ENCODE data around the gene BANP.
"Not testable (repeated sequence)": the region's sequence is repeated elsewhere in the genome, so short reads cannot be mapped to it uniquely, and the experiment has no call there.

BANP gene

DNA sequence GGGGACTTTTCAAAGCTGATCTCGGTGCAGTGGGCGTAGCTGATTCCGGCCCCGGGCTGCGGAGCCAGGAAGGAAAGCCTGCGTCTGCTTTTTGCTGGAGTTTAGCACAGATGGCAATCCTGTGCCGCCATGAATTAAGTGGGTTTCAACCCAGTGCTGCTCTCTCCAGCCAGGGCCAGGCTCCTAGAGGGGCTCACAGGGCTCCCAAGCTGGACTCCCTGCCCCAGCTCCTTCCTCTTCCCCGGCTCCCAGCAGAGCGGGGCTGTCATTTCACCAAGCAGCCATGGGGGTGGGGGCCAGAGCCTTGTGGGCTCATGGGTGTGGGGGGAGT, 140.7 kb downstream of the BANP start:
- DNase-seq: not testable (repeated sequence)

DNA sequence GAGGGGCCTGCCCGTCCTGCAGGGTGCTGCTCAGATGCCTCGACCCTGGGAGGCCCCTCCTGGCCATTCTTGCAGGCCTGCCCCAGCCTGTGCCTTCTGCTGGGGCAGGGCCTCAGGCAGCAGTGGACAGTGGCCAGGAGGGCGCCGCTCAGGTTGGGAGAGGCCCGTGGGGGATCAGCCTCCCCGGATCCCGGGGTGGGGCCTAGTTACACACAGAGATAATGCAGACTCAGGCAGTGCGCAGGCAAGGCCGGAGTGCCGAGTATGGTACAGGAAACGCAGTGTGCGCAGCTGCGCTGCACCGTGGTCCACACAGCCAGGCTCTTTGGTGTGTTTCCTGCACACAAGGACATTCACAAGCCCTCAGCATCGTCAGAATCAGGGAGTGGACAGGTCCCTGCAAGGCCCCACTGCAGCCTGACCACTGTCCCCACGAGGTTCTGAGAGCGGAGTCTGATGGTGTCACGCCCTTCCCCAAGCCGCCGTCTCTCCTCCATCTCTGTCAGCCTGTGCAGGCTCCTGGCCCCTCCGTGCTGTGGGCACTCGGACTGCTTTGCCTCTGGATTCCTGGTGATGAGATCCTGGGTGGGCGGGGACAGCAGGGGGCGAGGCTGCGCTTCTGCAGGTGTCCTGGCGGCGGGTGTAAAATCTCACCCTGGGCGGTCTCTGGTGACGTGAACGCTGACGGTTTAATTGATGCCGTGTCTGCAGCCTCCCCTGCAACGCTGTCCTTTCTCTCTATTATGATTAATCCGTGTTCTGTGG, 141.7 kb downstream of the BANP start:
- DNase-seq: not testable (repeated sequence)

DNA sequence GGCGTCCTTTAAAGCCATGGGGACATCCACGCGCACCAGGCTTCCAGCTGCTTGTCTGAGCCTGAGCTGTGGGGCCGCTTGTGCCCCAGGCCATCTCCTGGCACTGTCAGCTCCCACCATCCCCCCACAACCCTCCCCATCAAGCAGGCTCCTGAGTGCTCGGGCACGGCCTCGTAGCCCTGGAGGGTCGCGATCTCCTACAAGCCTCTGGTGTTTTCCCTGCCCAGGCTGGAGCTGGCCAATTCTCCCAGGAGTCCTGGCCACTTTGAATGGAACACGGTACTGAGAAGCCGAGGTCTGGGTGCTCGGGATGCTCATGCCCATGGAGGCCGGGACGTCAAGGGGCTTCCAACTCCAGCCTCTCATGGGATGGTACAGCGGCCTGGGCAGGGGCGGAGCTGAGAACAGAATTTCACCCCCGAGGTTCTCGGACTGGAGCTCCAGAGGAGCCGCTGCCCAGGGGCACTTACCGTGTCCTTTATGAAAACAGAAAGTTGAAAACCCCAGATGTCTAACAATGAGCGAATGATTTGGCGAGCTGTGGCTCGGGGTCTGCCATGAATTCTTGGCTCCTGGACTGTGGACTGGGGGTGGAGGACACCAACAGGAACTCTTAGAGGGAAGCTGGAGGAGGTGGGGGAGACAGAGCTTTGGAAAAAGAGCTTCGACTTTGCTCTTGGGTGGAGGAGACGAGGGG, 142.5 kb downstream of the BANP start:
- not testable (repeated sequence) for DNase-seq

DNA sequence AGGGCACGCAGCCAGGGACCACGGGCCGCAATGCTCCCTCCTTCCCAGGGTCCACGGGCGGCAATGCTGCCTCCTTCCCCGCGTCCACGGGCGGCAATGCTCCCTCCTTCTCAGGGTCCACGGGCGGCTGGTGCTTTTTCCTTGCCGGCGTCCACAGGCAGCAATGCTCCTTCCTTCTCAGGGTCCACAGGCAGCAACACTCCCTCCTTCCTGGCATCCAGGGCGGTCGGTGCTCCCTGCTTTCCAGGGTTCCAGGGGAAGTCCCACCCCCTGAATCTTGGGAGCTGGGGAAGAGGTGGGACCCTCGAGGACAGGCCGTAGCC, 143.0 kb downstream of the BANP start:
- not testable (repeated sequence) for DNase-seq

DNA sequence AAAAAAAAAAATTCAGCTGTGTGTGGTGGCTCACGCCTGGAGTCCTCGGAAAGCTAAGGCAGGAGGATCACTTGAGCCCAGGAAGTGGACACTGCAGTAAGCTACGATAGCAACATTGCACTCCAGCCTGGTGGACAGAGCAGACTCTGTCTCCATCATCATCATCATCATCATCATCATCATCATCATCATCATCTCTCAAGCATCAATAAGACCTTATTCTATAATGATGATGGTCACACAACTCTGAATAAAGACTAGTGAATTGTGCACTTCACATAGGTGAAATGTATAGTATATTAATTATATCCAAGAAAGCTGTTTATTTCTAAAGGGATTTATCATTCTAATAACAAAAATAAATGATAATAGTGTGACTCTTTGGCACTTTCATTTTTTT, 143.7 kb downstream of the BANP start:
- DNase-seq: not testable (repeated sequence)

DNA sequence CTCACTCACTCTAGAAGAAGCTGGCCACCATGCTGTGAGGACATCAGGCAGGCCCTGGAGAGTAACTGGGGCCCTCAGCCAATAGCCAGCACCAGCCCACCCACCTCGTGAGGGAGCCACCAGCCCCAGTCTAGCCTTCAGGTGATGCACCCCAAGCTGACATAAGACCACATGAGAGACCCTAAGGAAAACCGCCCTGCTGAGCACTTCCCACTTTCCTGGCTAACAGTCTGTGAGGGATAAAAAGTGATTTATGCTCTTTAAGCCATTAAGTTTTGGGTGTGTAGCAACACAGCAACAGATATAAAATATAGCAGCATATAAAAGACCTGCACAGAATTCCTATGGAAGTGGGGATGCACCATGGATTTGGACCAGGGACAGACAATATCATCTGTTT, 145.4 kb downstream of the BANP start:
- DNase-seq: not testable (repeated sequence)

DNA sequence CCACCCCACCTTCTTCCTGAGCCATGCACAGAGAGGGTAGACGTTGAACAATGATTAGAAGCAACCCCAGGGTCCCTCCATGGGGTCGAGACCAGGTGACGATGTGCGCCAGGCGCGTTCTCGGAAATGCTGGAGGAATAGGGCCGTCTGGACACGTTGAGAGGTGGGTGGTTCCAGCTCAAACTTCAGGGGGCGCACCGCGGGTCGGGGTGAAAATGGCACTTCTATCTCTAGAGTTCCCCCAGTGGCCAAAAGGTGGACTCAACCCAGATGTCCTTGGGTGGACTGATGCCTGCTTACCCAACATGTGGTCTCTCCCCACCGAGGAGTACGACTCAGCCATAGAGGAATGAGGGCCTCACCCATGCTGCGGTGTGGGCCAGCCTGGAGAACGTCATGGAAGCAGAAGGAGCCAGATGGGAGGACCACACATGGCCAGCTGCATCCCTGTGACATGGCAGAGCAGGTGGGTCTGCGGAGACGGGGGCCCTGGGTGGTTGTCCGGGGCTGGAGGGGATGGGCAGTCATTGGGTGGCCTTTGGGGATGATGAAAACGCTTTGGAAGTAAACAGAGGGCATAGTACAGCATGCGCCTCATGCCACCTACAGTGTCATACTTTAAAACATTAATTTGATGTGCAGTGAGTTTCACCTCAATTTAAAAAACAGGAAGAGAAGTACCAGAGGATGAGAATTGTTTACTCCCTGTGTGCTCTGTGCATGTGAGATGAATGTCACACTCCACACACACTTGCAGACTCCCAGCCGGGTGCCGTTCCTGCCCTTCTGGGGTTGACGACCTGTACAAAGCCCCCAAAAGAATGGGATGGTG, 147.7 kb downstream of the BANP start:
- not testable (repeated sequence) for DNase-seq

DNA sequence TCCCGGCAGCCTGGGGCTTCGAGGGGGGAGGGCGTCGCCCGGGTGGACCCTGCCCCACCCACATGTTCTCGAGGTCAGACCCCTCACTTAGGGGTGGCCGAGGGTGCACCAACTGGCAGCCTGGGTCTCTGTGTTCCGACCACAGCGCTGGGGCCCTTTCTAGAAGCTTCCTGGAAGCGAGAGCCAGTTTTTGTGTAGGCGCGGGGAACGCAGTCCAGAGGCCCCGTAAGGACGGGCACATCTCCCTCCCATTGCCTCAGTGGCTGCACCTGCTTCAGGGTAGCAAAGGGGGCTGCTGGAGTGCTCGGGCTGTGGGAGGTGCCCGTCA, 148.3 kb downstream of the BANP start:
- TF ChIP-seq POLR2A (IDR thresholded peaks at IDR 0.05; ENCODE audit: low read length): no peak
- no peak for TF ChIP-seq GATA1 (IDR thresholded peaks at IDR 0.05; ENCODE audit: low read depth, low read length)
- no peak for DNase-seq

DNA sequence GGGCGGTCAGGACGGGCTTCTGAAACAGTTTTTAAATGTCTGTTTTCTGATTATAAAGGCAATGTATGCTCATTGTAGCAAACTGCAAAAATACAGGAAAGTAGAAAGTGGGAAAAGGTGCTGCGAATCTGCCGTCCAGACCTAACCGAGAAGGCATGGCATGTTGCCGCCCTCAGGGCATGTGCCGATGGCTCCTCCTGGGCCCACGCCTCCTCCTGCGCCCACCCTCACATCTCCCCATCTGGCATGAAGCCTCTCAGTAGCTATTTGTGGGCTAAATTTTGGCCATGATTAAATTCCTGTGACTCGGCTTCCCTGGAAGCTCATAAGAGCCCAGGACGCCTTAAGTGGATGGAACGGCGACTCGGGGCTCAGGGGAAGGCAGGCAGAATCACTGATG, 148.7 kb downstream of the BANP start:
- not testable (repeated sequence) for DNase-seq

DNA sequence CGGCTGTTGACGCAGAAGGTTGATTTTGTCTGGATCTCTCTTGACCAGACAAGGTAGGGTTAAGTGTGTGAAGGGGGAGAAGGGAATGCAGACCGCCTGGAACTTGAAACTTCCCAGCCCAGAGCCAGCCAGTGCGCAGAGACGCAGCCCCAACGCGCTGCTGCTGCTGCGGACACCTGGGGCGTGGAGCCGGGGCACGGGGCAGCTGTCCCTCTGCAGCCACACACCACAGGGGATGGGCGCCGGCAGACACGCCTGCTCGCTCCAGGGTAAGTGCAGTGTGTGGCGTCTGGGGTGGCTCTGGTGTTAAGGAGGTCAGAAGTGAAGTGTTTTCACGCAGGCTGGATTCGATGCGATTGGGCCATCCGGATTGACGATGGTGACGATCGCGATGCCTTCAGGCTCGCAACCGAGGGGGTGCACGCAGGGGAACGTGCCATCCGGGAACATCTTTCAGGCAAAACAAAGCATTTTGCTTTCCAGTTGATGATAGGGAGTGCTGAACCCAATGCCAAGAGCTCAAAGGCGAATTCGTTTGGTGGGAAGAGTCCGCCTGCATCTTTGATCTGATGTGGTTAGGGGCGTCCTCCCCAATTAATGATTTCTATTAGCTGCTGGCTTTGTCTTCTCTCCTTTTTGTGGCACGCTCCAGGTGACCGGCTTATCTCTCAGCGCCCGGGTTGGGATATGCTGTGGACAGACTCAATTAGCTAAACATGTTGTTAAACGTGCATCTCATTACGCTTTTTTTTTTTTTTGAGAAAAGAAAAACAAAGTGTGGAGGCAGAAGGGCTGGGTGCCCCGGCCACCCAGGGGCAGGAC, 149.8 kb downstream of the BANP start:
- not testable (repeated sequence) for DNase-seq

DNA sequence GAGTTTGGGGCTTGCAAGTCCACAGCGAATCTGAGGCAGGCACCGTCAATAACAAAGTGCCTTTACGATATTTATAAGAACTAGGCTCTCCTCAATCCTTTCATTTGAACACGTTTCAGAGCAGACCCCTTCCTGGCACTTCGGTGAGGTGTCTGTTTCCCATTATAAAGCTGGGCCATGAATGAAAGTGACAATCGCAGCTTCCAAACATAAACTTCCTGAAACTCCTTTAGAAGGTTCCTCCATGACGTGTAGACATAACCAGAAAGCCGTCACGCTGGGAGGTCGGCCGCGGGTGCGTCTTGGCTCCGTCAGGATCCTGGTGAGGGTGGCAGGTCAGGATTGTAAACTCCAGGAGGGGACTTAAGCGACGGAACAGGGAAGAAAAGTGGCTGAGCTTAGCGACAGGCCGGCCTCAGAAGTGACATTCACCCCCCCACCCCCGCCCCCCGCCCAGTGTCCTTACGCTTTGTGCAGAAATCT, 150.4 kb downstream of the BANP start:
- DNase-seq: not testable (repeated sequence)

DNA sequence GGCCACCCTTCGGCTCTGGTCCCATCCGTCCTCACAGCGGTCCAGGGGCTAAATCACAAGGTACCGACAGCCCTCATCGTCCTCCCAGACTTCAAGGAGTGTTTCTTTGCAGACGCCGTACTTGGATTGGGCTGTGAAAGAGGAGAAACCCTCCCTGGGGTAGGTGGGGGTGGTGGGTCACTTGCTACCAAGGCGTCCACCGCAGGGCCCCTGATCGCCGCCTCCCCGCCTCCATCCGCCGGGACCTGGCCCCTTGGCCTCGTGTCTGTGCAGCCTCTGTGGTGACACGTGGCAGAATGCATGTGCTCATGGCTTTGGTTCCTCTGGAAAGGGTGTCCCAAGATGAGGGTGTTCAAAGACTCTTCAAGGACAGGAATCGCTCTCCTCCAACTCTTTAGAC, 151.4 kb downstream of the BANP start:
- DNase-seq: no peak
- TF ChIP-seq GATA1 (IDR thresholded peaks at IDR 0.05; ENCODE audit: low read depth, low read length): no peak
- no peak for TF ChIP-seq POLR2A (IDR thresholded peaks at IDR 0.05; ENCODE audit: low read length)

DNA sequence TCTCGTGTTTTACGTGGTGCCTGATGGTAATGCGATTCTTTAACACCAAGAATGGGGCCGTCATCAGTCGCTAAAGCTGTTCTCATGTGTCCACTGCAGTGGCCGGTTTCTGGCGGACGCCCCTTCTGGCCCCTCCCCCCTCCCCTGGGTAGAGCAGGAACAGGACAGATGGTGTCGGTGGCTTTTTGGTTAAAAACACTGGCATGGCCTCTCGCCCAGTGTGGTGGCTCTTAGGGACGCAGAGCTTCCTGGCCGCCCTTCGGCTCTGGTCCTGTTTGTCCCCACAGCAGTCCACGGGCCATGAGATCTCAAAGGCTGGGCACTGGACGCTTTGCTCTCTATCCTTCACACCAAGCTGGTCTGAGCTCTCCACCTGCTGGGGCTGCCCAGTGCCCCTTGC, 151.8 kb downstream of the BANP start:
- no peak for DNase-seq
- no peak for TF ChIP-seq GATA1 (IDR thresholded peaks at IDR 0.05; ENCODE audit: low read depth, low read length)
- TF ChIP-seq POLR2A (IDR thresholded peaks at IDR 0.05; ENCODE audit: low read length): no peak

DNA sequence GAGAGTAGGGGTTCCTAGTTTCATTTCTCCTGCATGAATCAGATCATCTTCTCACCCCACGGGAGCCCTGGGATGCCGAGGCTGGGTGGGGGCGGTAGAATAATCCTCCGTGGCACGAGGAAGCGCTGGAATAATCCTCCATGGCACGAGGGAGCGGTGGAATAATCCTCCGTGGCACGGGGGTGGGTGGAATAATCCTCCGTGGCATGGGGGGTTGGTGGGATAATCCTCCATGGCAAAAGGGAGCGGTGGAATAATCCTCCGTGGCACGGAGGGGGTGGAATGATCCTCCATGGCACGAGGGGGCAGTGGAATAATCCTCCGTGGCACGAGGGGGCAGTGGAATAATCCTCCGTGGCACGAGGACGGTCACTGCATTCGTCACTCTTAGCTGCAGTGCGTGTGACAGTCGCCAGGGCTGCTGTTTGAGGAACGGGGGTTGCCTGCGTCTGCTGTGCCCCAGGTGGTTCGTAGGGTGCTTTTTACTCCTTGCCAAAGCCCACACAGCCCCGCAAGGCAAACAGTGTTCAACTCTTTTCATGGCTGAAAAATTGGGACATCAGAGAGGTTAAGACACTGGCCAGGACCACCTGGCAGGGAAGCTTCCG, 152.5 kb downstream of the BANP start:
- TF ChIP-seq GATA1 (IDR thresholded peaks at IDR 0.05; ENCODE audit: low read depth, low read length): no peak
- TF ChIP-seq POLR2A (IDR thresholded peaks at IDR 0.05; ENCODE audit: low read length): no peak
- no peak for DNase-seq

DNA sequence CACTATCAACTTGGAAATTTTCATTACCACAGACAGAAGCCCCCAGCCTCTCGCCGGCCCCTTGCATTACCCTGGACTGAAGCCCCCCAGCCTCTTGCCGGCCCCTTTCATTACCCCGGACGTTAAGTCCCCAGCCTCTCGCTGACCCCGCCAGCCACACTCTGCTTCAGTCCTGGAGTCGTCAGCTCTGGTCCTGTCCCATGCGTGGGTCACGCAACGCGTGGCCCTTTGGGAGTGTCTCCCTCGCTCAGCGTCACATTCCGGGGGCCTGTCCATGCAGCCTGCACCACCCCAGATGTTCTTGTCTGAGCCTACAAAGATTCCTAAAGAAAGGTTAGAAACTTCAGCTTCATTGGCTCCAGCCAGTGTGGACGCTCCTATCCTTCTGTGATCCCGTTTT, 153.1 kb downstream of the BANP start:
- DNase-seq: not testable (repeated sequence)

DNA sequence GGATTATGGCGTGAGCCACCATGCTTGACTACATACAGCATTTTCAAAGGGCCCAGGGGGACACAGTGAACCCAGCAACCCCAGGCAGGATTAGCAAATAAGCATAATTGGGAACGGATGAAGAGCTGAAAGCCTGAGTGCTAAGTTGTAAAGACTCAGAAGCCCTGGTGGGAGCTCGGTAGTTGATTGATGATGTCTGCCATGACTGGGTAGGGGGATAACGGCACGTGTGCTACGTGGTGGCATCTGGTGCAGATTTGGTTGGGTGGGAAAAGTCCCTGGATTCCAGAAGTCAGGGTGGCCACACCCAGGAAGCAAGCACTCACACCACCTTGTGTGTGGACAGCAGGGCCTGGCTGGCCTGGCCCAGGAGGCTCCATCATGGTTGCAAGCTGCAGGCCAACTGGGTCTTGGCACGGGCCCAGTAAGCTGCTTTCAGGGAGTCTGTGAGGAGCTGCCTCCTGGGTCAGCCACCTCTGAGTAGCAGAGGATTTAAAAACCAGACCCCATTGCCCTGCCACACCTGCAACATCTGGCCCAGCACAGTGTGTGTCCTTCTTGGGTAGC, 154.4 kb downstream of the BANP start:
- not testable (repeated sequence) for DNase-seq

DNA sequence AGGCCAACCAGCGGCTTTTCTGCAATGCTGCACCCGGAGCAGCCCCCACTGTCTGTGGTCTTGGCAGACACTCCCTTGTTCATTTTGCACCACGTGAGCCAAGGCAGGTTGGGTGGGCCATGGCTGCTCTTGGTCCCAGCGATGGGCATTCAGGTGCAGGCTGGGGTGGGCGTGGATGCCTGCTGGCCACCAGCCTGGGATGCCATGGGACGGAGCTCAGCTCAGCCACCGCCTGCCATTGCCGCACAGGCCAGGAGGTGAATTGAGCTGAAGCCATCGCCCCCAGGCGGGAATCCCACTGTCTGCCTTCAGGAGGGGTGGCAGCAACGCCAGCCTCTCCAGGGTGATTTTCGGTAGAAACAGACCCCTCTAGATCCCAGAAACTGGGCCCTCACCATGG, 155.3 kb downstream of the BANP start:
- DNase-seq: not testable (repeated sequence)

Measured in erythroblast (primary cell).